Measurements from ENCODE around the gene CA5A. TPM values are rescaled to one million over a fixed set of nuclear protein-coding genes. Genes with fewer than 3 reads are reported as not detected.

CA5A gene
- total RNA-seq, 1 experiment from 2014 or later: not detected

DNA sequence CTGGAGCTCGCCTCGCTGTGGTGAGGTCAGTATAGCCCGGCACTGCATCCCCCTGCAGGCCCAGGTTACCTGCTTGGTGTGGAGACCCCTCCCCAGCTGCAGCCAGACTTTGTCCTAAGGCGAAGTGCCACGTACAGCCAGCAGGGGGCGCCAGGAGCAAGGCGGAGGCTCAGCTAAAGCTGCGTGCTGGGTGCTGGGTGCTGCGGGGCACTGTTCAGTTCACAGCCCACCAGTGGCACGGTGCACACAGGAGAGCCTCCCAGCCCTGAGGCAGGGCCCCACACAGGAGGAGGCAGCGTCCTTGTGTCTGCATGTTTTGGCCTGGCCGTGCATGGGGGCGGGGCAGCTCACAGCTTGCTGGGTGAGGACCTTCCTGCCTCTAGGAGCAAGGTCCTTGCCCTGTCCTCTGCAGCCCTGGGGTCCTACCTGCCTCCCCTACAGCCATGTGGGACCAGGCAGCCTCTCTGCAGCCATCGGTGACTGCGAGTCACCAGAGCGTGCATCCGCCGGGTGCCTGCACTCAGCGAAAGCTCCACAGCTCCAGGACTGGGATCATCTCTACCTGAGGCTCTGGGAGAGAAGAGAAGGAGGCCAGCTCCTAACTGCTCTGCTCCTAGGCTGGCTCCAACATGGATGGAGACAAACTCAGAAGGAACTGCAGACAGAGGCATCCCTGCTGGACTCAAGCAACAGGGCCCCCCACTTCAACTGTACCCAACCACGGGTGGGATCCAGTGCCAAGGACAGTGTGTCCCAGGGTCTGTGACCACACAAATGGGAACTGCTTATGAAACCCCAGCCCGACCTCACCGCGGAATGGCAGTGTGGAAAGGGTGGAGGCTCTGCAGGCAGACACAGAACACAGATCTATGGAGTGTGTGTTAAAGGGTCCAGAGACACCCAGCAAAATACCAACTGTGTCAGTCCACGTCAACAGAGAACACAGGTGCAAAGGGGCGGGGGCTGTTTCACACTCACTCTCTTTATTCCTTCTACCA, 86.0 kb downstream of the CA5A start:
- peak; percentile 62 for DNase-seq (ENCODE audit: low read depth)

- DNase-seq (ENCODE audit: low read depth): no peak
Observed at GRCh38 chr16:87849419-87850008, 86.8 kb downstream of the CA5A start.

DNA sequence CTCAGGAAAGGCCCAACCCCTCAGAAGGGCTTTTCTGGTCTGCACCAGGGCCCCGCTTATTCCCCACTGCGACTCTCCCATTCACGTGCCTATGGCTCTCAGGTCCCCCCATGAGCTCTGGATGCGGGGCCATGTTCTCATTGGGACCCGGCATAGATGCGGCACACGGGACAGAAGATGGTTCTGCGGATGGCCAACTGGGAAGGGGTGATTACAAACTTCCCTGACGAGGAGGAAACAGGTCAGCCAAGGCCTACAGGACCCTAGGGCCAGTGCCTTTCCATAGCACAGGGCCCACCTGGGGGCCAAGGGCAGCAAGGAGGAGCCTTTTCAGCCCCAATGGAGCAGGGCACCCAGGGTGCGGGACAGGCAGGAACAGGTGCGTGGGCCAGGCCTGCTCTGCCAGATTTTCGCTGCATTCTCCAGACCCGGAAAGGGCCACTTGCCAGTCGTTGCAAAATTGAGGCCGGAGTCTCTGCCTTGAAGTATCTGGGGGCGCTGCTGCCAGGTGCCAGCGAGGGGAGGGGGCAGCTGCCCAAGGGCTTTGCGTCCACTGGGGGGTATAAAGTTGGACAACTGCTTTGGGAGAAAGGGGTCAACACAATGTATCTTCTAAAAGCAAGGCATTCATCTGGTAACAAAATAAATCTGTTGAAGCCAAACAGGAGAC, 87.5 kb downstream of the CA5A start:
- no peak for DNase-seq (ENCODE audit: low read depth)

DNA sequence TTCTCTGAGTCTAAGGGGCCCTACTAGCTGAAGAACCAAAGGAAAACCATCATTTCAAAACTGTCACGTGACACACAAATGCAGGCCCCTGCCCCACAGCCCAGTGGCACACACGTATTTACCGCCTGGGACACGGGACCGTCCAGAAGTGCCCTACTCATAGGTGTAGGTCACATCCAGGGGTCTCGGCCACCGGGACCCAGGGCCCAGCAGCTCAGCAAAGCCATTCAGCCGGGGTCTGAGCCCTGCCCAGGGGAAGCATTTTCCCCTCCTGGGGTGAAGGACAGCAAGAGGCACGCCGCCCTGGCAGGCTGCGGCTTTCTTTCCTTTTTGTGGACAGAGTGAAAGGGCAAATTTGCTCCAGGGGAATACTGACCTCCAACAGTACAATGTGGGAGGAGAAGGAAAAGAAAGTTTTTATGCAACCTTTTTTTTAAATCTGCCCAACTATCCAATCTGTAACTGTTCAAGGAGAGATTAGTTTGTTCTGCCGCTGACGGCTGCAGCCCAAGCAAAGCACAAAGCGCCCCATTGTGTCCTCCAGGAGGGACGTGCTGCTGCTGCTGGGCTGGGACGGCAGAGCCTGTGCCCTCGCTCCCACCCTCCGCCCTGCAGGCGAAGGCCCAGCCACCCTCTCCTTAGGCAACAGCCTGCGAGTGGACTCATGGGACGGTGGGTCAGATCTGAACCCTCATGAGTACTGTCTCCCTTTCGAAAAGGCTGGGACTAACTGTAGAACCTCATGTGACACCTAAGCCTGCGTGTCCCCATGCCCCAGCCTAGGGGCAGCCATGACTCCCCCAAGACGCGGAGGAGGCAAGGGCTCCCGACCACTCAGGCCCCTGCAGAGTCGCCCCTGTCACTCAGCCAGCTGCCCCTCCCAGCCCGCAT, 88.3 kb downstream of the CA5A start:
- no peak for DNase-seq (ENCODE audit: low read depth)

DNA sequence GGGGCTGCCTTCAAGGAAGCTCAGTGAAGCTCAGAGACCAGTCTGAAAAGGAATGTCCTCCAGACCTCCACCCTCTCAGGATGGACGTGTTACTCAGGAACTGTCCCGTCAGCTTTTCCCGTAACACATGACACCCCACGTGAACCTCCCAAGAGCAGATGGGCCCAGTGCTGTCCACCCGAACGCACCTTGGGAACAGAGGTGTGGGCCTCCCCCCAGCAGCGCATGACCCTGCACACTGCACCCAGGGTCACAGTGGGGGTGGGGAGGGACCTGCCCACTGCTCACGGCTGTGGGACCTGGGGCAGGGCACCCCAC, 88.9 kb downstream of the CA5A start:
- DNase-seq (ENCODE audit: low read depth): no peak

- no peak for DNase-seq (ENCODE audit: low read depth)
Observed at GRCh38 chr16:87846705-87847466, 89.4 kb downstream of the CA5A start.

DNA sequence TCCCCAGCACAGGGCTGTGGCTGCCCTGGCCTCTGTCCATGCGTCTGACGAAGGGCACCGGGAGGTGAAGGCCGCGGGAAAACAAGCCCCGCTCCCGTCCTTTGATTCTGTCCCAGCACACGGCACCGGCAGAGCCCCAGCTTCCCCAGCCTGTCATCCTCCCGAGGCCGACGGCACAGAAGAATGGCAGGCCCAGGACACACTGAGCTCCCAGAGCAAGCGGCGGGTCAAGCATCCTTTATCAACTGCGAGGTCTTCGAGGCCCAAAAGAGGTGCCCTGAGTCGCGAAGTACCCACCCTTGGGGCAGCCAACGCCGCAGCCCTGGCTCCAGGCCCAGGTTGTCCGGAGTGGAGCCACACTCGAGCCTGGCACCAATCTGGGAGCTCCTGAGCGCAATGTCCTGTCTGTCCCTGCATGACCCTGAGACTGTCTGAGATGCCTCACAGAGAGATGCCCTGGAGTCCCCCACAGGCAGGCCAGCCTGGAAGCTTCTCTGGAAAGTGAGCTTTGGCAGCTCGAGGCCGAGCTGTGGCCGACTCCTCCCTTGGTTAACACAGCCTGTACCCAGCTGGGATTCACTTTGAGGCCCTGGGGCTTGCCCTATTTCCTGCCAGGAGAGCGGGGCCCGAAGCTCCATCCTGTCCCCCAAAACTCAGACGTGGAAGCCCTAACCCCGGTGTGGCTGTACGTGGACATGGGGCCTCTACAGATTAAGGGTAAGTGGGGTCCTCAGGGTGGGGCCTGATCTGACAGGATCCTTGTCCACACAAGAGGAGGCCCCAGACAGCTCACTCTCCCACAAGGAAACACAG, 90.3 kb downstream of the CA5A start:
- no peak for DNase-seq (ENCODE audit: low read depth)

DNA sequence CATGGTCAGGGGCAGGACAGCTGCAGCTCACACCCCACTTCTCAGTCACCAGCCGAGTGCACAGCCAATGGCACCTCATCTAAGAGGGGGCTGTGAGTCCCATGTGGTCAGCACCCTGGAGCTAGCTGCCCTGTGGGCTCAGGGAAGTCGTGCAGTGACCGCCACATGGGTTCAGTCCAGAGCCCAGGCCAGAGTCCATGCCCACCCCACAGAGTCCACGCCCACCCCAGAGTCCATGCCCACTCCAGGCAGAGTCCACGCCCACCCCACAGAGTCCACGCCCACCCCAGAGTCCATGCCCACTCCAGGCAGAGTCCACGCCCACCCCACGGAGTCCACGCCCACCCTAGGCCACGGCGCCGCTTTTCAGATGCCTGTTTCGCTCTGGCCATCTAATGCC, 91.1 kb downstream of the CA5A start:
- no peak for DNase-seq (ENCODE audit: low read depth)

DNA sequence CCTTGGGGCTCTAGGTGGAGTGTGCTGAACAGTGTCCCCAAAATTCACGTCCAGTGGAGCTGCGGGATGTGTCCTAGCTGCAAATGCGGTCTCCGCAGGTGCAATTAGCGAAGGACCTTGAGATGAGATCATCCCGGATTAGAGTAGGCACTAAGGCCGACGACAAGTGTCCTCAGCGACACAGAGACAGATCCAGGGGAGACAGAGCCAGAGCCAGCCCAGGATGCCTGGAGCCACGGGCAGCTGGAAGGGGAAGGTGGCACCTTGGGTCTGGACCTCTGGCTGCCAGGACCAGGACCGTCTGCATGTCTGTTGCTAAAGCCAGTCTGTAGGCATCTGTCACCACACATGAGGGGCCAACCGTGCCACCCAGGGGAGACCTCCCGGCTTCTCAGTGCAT, 91.5 kb downstream of the CA5A start:
- no peak for DNase-seq (ENCODE audit: low read depth)

DNA sequence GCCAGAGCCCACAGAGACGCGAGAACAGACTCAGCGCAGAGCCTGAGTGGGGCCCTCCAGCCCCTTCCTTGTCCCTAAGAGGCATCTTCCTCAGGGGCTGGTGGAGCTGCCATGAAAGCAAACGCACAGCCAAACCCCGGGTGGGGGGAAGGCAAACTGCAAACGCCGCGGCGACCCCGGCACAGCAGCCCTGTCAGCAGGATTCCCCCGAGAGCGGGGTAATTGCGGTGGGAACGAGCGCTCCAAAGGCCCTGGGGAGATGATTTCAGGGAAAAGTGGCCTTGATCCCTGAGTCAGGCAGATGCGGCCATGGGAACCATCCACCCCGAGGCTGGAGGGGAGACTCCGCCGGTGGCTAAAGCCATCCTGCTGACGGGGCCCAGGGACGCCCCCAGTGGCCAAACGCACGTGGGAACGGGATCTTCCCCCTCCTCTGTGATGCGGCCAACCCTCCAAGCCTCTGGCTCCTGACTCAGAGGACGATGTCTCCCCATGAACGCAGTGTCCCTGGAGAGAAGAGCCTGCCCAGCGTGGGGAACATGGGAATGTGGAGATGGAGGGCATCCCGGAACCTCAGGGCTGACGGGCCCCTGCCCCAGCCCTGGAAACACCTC, 92.1 kb downstream of the CA5A start:
- DNase-seq (ENCODE audit: low read depth): no peak

DNA sequence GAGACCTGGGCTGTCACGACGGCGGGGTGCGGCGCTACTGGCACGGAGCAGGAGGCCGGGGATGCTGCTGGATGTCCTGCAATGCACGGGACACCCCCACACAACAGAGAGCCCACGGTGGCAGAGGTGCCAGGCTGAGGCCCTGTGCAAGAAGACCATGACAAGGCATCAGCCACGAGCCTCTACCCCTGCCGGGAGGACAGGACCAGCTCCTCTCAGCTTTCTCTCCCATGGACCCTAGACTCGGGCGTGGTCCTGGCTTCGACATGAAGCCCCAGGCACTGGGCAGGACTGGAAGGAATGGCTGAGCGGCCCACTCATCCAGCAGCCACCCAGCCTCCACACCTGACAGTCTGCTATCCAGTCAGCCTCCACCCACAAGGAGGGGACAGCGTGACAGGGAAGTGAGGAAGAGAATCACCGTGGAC, 92.6 kb downstream of the CA5A start:
- no peak for DNase-seq (ENCODE audit: low read depth)

DNA sequence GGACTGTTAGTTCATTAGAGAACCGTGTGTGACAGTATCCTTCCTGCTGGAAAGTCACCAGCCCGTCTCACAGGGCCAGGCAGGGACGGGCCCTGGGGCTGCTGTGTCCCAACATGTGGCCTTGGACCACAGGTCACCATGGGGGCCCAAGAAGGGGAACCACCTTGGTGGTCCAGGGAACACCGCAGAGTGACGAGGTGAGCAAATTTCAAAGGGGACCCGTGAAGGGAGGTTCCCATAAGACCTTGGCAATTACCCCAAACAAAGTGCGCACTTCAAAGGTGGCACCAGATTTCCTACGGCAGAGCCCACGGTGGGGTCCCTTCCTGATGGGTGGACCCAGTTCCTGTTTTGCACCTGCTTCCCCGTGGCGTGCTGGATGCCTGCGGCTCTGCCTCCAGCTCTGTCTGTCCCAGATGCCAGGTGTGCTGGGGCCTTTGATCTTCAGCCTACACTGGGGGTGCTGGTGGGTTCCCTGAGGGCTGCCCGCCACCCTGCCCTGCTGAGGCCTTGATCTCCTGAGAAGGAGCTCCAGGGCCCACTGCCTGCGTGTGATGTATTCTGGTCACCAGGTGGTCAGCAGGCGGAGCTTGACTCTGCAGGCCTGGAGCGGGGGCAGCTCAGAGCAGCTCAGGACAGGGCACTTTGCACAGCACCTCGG, 94.0 kb downstream of the CA5A start:
- DNase-seq (ENCODE audit: low read depth): no peak

DNA sequence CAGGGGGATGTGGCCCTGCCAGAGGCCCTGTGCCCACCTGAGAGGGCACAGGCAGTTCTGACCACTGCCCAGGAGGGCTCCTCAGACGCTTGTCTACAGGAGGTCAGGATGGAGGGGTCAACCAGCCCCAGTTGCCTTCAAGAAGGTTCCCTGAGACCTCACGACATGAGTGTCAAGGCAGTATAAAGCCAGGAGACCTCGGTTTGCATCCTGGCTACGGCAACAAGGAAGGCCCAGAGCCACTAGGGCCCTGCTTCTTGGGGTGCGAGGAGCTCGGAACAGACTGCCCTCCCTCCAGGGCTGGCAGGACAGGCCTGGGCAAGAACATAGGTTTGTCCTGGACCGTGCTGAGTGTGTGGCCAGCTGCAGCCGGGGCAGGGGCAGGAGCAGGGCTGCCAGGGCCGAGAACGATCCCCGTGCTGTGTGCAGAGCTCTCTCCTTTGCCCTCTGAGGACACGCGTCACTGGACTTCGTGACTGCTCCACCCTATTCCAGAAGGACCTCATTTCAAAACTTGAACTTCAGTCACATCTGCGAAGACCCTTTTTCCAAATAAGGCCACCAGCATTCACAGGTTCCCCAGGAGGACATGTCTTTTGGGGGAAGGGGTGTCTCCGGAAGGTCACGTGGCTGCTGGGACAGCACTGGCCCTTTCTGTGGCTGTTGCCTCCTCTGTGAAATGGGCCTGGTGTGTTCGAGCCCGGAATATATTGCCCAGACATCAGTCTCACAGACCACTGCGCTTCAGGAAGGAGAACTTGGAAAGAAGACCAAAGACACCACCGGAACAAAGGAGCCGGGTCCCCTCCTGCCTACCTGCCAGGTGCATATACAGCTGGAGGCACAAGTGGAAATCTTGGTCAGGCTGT, 94.8 kb downstream of the CA5A start:
- DNase-seq (ENCODE audit: low read depth): no peak

DNA sequence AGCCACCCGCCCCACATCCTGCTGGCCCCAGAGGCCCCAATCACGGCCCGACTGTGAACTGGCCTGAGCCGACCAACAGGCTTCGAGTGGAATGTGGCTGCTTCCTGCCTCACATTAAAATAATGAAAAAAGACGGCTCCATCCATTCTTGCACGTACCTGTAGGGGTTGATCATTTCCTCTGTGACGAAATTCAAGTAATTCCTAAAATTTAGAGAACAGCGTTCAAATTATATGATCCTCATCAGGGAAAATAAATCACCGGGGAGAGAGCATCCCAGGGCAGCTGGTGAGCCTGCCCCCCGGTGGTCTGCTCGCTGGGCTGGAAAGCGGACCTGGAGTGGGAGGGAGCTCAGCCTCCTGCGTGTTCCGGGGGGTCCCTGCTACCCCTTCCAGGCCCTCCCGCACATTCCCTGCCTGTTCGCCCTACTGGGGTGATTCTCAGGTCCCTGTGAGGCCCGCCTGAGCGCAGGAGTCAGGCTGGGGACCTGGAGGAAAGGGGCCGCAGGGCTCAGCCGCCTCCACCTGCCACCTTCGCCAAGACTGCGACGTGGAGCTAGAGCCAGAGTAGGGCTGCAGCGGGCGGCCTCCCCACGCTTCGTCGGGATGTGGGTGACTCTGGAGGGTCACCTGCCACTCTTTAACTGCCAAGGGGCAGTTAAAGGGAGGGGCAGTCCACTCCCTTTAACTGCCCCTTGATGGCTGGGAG, 95.9 kb downstream of the CA5A start:
- no peak for DNase-seq (ENCODE audit: low read depth)

- no peak for DNase-seq (ENCODE audit: low read depth)
Observed at GRCh38 chr16:87839542-87840270, 96.6 kb downstream of the CA5A start.

DNA sequence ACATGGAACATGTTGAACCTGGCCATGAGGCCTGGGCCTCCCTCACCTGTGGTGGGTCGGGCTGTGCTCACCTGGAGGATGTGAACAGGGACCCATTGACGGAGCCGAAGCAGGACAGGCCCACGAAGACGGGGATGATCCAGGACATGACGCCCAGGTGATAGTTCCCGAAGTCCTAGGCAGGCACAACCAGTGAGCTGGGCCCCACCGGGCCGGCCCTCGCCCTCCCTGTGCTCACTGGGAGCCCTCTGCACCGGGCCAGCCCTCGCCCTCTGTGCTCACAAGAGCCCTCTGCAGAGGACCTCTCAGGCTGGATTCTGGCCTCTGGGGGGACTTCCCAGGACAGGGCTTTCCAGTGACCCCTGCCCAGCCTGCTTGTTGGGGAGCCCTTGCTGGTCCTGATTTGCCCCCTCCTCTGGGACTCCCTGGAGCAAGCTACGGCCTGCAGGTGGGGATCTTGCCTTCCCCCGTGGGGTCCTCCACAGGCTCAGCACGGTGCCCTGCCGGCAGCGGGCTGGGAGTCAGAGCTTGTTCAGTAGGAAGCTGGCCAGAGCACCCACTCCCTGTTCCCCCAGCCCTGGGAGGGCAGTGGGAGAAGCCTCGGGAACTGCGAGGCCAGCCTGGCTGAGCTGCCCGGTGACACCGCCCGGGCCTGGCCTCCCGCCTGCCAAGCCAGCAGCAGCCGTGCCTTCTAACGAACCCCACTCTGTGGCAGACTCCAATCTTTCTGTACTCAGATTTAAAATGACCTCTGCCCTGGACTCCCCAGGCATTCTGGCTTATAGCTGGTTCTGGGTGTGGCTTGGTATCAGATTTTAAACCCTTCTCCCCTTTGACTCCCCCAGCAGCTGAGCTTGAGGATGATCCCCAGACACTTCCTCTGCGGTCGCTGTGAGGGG, 97.4 kb downstream of the CA5A start:
- no peak for DNase-seq (ENCODE audit: low read depth)

Data from Daoy (cell line).